ENCODE data around the gene CLDN9.
"Not testable (repeated sequence)": the region's sequence is repeated elsewhere in the genome, so short reads cannot be mapped to it uniquely, and the experiment has no call there.

Gene CLDN9

GRCh38 chr16:3032624-3033023 lies 19.9 kb downstream of the CLDN9 start:
- DNase-seq (ENCODE audit: low spot score) = no peak

- no peak for DNase-seq (ENCODE audit: low spot score)
These were observed 22.7 kb downstream of the CLDN9 start for GRCh38 chr16:3035289-3035971.

- DNase-seq (ENCODE audit: low spot score) = no peak
These were observed 23.4 kb downstream of the CLDN9 start for GRCh38 chr16:3035972-3036725.

GRCh38 chr16:3036726-3037315 lies 24.1 kb downstream of the CLDN9 start, which contains the start of gene BICDL2:
Gene BICDL2 (minus strand): TSS chr16:3036944. CDS start chr16:3035496, 1,448 bp downstream.
- peak; percentile 51 for DNase-seq (ENCODE audit: low spot score)

- no peak for DNase-seq (ENCODE audit: low spot score)
These were observed 25.5 kb downstream of the CLDN9 start for GRCh38 chr16:3038256-3038655.

- DNase-seq (ENCODE audit: low spot score) = no peak
These were observed 26.2 kb downstream of the CLDN9 start for GRCh38 chr16:3038896-3039295.

- no peak for DNase-seq (ENCODE audit: low spot score)
These were observed 29.7 kb downstream of the CLDN9 start for GRCh38 chr16:3042376-3042775.

GRCh38 chr16:3044708-3045107 lies 32.0 kb downstream of the CLDN9 start:
- DNase-seq (ENCODE audit: low spot score) = no peak

GRCh38 chr16:3045758-3046640 lies 33.3 kb downstream of the CLDN9 start, which contains the start of gene MMP25:
Gene MMP25 (plus strand): TSS chr16:3046561. CDS start chr16:3046918, 357 bp downstream.
- no peak for DNase-seq (ENCODE audit: low spot score)

- no peak for DNase-seq (ENCODE audit: low spot score)
These were observed 34.1 kb downstream of the CLDN9 start for GRCh38 chr16:3046641-3047386.

- DNase-seq (ENCODE audit: low spot score) = no peak
These were observed 34.6 kb downstream of the CLDN9 start for GRCh38 chr16:3047387-3047720.

GRCh38 chr16:3049921-3050481 lies 37.3 kb downstream of the CLDN9 start:
- DNase-seq (ENCODE audit: low spot score) = no peak

GRCh38 chr16:3050487-3050886 lies 37.8 kb downstream of the CLDN9 start:
- no peak for DNase-seq (ENCODE audit: low spot score)

- DNase-seq (ENCODE audit: low spot score) = no peak
These were observed 38.3 kb downstream of the CLDN9 start for GRCh38 chr16:3051009-3051408.

GRCh38 chr16:3051494-3051893 lies 38.8 kb downstream of the CLDN9 start:
- DNase-seq (ENCODE audit: low spot score) = no peak

GRCh38 chr16:3052571-3053329 lies 40.0 kb downstream of the CLDN9 start:
- DNase-seq (ENCODE audit: low spot score) = not testable (repeated sequence)

GRCh38 chr16:3053330-3053710 lies 40.6 kb downstream of the CLDN9 start:
- DNase-seq (ENCODE audit: low spot score) = not testable (repeated sequence)

- DNase-seq (ENCODE audit: low spot score) = no peak
These were observed 42.4 kb downstream of the CLDN9 start for GRCh38 chr16:3054965-3055733.

- not testable (repeated sequence) for DNase-seq (ENCODE audit: low spot score)
These were observed 43.0 kb downstream of the CLDN9 start for GRCh38 chr16:3055734-3056115.
